GM18861 (cell line): ENCODE results near the gene ATP13A2.

ENCODE experiments used
- ATAC-seq: cut with Tn5 transposase; IDR thresholded peaks from one replicate; pipeline ENCODE4 v1.9.1; 2021; ENCODE audit not compliant: unreplicated experiment

Gene ATP13A2

DNA sequence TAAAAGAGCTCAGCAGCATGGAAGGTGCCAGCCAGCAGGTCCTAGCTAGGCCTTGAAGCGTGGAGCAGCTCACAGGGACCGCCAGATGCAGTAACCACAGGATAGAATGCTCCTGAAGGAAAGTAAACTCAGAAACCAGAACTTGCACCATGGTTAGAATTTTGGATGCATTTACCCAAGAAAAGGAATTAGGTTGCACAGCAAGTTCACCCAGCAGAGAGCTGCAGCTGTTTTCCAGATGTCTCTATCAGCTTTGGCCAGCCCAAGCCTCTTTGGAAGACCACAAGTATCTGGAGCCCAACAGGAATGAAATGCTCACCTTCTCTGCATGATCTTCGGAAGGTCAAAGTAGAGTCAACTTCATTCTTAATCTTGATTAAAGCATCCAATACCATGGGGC lies 21.0 kb upstream of the ATP13A2 start:
- no peak for ATAC-seq

GRCh38 chr1:17031436-17031835 lies 19.7 kb upstream of the ATP13A2 start:
- no peak for ATAC-seq

- ATAC-seq: no peak
Observed at GRCh38 chr1:17030206-17030605, 18.5 kb upstream of the ATP13A2 start.

DNA sequence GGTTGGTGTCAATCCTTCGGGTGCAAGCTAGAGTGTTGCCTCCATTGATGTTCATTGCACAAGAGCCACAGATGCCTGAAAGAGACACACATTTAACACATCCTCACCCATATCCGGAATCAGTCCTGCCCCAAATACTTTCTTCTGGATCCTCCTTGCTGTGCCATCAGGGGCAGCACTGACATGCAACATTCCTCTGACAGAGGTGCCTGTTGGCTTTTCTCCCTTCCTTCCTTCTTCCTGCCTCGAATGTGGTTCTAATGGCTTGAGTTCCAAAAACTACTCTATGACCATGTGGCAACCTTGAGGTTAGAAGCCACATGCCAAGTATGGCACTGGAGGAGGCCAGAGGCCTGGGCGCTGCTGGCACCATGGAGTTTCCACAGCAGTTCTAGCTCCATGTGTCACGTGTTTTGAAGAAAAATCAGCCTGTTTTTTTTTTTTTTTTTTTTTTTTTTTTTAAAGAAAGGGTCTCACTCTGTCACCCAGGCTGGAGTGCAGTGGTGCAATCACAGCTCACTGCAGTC lies 17.0 kb upstream of the ATP13A2 start:
- ATAC-seq: no peak

- no peak for ATAC-seq
Observed at GRCh38 chr1:17027900-17028299, 16.2 kb upstream of the ATP13A2 start.

DNA sequence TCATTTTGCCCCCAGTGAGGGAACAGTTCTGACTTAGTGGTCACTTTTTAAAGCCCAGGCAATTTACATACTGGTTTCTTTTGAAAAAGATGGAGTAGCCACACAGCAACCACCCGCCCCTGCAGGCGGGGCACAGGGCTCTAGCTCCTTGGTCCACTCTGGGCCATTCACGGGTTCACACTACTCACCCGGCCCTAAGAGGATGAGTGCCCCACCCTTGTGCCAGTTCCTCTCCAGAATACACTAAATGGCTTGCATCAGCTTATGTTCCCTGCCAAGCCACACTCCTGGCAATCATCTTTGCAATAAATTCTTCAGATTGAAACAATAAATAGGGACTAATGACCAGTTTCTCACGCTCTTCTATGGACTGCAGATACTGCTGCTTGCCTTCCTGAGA lies 15.7 kb upstream of the ATP13A2 start:
- ATAC-seq: no peak

GRCh38 chr1:17024721-17025120 lies 13.0 kb upstream of the ATP13A2 start:
- ATAC-seq: no peak

DNA sequence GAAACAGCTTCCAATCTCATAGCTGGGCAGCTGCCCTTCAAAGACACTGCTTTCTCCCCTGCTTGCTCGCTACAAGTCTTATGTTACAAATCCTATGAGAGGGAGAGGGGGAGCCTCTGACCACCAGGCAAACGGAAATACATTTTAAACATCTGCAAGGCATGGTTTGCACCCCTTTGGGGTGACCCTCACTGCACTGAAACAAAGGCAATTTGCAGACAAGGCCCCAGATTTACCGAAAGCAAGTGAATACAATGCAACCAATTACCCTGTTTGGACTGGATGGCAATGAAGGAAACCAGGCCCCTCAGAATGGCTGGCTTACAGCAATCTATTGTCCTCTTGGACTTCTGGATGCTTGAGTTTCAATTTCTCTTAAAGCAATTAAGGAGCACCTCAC lies 11.8 kb upstream of the ATP13A2 start:
- ATAC-seq: no peak

DNA sequence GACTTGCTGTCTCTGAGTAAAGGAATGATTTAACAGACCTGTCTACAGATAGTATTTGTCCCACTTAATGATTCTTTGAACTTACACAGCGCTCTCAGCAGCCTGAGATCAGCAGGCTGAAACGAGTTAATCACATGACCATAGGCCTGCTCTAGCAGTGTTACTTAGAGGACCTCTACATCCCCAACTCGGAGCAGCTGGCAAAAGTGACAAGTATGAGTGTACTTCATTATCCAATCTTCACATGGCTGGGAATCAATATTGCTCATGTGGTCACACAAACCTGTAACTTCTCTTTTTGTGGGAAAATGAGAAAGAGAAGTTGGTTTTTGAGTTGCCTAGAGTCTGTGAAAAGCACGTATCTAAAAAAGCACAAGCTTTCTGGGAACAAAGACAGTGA lies 11.4 kb upstream of the ATP13A2 start:
- no peak for ATAC-seq

DNA sequence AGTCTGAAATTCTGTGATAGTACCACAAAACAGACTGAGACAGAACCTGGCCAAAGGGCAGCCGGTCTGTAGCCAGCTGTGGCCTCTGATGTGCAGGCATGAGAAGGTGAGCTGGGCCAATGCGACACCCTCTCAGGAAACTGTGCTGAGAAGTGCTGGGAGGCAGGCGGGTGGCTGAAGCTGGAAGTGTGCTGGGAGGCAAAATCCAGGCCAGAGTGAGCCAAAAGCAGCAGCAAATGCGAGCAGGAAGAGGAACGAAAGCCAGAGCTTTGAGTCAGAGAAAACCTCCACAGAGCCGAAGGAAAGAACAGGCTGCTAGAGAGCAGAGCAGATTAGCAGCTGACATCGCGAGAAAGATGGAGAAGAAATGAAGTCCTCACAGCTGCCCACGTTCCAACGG lies 10.2 kb upstream of the ATP13A2 start:
- no peak for ATAC-seq

DNA sequence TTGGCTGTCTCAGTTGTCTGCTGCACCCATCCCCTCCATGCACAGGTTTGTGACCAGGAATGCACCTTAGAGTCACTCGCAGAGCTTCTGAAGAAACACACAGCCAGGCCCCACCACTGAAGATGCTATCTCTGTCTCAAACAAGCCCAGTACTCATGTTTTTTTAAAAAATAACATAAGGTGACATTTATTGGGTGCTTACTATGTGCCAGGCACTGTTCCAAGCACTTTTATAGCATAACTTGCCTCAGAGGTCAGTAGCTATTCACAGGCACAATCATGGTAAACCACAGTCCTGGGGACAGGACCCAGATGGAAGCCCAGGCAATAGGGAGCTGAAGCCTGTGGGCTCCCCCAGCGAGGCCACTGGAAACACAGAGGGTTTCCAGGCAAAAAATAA lies 8.8 kb upstream of the ATP13A2 start:
- no peak for ATAC-seq

- ATAC-seq: no peak
Observed at GRCh38 chr1:17018849-17019248, 7.1 kb upstream of the ATP13A2 start.

- ATAC-seq: no peak
Observed at GRCh38 chr1:17017435-17017834, 5.7 kb upstream of the ATP13A2 start.

DNA sequence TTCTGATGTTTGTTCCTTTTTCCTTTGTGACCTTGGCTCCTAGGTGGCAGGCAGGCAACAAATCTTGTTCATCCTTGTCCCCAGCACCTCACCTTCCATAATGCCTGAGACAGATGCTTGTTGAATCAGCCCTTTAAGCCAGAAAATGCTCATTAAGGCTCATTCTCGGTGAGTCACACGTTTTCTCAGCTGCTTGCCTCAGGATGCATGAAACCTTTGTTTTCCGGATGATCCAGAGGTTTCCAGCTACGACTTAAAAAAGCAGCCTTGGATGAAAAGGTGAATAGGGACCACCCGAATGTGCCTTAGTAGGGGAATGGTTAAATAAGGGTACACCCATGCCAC lies 4.6 kb upstream of the ATP13A2 start:
- ATAC-seq: no peak

DNA sequence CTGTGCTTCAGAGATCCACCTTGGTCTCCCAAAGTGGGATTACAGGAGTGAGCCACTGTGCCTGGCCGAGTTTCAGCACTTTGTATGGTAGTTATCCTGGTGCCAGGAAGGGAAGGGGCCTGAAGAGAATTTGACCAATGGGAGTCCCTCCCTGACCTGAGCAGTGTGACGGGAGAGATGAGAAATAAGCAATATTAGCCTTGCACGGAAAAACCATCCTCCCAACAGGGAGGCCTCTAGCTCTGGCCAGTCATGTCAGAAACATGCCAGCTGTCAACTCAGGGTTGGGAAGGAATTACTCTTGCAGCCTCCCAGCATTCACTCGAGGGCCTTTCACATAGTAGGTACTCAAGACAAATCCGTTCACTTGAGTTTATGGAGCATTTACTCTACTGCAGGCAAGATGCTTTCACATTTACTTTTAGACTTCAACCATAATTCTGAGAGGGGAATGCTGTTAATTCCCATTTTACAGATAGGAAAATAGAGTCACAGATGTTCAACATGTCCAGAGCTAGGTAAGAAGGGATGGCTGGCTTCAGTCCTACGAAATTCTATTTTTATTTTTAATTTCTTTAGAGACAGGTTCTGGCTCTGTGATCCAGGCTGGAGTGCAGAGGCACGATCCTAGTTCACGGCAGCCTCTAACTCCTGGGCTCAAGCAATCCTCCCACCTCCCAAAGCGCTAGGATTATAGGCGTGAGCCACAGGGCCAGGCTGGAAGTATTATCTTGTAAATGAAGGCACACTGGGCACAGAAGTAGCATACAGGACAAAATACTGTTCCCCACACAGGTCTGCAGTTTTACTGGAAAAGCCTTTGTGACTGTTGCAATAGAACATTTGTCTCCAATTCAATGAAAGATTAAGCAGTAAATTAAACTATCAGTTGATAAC lies 3.2 kb upstream of the ATP13A2 start:
- no peak for ATAC-seq

DNA sequence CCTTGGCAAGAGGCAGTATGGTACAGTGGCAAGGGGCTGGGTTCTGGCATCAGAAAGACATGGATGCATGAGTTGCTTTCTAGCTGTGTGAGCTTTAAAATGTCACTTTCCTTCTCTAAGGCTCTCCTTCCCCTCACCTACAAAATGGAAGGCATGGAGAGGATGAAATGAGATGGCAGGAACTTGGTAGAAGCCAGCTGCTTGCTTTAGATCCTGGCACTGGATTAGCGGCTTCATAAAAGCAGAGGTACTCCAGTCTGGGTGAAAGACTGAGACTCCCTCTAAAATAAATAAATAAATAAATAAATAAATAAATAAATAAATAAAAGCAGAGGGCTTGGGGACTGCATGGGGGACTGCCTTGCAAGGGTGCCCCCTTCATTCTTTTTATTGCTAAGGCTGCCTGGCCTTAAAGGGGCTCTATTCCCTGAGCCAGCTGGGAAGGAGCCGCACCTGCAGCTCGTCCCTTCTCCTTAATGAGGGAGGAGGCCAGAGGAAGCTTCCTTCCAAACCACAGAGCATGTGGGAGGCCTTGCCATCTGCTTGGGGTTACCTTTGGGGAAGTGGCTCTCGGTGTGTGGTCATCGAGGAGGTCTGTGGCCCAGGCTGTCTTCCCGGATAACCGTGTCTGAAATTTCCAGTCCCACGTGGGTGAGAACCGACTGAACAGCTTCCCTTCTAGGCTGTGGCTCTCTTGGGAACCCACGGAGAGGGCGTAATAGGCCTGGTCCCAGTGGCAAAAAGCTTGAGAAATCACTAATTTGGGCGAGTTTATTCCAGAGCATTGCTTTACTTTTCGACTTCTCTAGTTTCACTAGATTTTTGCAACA lies 2.0 kb upstream of the ATP13A2 start:
- no peak for ATAC-seq

DNA sequence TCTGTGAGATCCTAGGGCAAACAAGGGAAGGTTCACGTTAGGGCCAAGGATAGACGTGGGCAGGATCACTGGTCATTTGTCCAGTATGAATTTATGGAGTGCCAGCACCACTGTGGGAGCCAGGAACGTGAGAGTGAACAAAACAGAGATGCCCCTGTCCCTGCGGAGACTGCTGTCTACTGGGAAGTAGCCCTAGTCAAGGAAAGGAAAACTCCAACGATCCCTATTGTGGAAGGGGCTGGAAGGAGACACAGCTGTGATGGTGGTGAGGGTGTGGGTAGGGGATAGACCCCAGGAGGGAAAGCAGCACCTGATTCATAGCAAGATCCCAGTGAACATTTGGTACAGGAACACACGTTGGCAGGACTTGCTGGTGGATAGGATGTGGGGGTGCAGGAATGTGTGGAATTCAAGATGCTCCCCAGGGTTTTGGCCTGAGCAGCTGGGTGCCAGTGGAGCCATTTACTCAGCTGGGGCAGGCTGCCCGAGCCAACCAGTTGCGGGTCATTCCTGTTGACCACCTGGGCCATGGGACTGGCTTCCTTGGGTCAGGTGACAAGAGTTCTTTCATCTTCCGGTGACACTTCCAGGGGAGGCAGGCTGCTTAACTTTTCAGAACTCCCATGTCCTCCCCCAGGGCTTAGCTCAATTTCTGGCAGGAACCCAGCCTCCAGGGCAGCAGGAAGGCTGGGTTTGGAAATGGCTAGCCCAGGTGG lies 1.2 kb upstream of the ATP13A2 start:
- no peak for ATAC-seq

DNA sequence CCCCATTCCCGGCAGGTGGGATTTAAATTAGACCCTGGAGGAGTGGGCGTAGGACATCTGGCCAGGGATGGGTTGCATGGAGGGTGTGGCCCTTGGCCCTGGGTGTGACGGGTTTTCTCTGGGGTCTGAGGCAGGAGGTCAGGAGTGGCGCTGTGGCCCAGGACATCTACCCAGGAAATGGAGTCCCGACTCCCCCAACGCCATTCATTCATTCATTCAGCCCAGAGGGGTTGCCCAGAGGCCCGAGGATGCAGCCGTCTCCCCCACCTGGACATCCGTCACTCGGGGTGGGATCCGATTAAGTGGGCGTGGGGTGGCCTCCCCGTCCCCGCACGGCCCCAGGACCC lies 663 bp downstream of the ATP13A2 start:
- no peak for ATAC-seq

DNA sequence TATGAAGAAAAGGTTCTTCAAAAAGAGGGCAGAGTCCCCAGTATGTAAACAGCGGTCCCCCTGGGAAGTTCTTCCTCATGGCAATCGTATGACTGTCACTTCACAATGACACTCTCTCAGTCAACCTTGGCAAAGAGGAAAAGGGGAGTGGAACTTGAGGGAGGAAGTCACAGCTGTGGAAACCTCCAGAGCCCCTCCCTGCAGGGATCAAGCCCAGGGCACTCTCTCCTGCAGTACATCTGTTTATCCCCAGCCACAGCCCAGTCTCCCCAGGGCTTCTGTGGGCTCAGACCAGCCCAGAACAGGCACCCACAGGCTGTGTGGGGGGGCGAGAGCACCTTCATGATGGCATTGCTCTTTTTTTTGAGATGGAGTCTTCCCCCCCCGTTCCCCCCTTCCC lies 2.0 kb downstream of the ATP13A2 start:
- ATAC-seq: no peak

DNA sequence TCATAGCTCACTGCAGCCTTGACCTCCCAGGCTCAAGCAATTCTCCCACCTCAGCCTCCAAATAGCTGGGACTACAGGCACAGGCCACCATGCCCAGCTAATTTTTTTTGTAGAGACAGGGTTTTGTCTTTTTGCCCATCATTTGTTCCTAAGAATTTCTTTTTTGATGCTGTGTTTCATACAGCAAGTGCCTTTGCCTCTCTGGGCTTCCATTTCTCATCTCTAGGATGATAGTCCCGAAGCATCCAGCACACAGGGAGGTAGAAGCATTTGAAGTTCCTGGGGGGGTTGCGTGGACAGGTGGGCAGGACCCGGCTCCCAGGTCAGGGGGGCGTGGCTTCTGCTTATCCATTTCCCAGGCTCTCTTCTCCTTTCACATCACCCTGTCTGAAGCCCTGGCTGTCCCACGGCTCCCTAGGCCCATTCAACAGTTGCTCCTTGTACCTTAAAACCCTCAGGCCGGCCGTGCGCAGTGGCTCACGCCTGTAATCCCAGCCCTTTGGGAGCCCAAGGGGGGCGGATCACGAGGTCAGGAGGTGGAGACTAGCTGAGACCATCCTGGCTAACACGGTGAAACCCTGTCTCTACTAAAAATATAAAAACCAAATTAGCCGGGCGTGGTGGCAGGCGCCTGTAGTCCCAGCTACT lies 3.4 kb downstream of the ATP13A2 start:
- no peak for ATAC-seq

DNA sequence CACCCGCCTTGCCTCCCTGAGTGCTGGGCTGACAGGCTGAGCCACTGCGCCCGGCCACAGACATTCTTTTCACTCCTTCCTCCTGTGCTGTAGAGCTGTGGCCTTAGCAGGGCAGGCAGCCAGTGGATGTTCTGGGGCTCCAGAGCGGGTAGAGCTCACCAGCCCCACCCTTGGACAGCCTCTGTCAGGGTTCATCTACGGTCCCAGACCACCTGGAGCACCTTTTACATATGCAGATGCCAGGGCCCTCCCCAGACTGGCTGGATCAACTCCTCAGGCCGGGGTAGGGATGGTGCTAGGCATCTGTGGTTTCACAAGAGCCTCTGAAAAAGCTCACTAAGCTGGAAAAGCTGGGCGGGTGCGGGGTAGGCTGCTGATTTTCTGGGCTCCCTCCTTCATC lies 4.6 kb downstream of the ATP13A2 start:
- ATAC-seq: no peak
